GM12872 (cell line): ENCODE data around the gene KMO.
A peak's percentile ranks its signal among the peaks of the same experiment; 100 is the strongest.

Experiments
- TF ChIP-seq, protein P1 (sequence below): IDR thresholded peaks from 3 replicates; pipeline ENCODE4 v1.5.1; 2011; ENCODE audit warnings: low read depth, mild to moderate bottlenecking, low read length, moderate library complexity; ENCODE audit not compliant: insufficient read depth

Gene KMO

GRCh38 chr1:241615043-241615974, 83.1 kb downstream of the KMO start:
- TF ChIP-seq, protein P1, sequence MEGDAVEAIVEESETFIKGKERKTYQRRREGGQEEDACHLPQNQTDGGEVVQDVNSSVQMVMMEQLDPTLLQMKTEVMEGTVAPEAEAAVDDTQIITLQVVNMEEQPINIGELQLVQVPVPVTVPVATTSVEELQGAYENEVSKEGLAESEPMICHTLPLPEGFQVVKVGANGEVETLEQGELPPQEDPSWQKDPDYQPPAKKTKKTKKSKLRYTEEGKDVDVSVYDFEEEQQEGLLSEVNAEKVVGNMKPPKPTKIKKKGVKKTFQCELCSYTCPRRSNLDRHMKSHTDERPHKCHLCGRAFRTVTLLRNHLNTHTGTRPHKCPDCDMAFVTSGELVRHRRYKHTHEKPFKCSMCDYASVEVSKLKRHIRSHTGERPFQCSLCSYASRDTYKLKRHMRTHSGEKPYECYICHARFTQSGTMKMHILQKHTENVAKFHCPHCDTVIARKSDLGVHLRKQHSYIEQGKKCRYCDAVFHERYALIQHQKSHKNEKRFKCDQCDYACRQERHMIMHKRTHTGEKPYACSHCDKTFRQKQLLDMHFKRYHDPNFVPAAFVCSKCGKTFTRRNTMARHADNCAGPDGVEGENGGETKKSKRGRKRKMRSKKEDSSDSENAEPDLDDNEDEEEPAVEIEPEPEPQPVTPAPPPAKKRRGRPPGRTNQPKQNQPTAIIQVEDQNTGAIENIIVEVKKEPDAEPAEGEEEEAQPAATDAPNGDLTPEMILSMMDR = no peak

- TF ChIP-seq, protein P1 = no peak
Observed at GRCh38 chr1:241617426-241617825, 85.2 kb downstream of the KMO start.

GRCh38 chr1:241622669-241623068, 90.5 kb downstream of the KMO start:
- TF ChIP-seq, protein P1 = no peak

DNA sequence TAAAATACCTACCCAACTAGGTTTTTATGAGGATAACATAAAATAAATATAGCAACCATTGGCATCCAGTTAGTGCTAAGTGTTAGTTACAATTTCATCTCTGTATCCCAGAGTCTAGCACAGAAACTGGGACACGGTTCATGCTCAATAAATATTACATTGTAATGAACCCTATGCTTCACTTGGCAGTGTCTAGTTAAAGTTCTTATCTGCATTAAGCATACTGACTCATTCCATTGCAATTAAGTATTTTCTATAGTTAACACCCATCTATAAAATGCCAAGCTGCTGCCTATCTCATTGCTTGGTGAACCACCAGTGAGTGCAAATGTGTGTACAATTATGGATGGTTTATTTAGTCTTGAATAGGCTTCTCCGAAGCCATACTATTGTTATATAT, 92.8 kb downstream of the KMO start:
- TF ChIP-seq, protein P1 = no peak

GRCh38 chr1:241627453-241628259, 95.5 kb downstream of the KMO start:
- TF ChIP-seq, protein P1 = peak; percentile 55; the same call in 2 of the 3 replicates

GRCh38 chr1:241630005-241630404, 97.8 kb downstream of the KMO start:
- TF ChIP-seq, protein P1 = no peak

DNA sequence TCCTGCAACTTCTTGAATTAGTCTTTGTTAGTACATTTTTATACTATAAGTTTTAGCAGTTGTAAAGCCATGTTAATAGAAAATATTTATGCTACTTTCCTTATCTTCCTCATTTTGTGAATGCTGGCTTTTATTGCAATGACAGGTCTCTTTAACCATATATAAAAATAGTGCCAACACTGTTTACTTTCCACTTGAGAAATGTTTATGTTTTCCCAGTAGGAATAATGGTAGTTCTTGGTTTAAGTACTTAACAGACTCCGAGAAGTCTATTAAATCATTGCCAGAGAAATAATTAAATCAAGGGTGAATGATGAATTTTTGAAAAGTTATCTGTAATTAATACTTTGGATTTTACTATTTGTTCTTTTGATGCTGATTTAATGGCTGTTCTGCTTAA, 98.3 kb downstream of the KMO start:
- TF ChIP-seq, protein P1 = no peak
